NCI-H748 (cell line): ENCODE data around the gene TEC.
A peak's percentile ranks its signal among the peaks of the same experiment; 100 is the strongest.
"Not testable (repeated sequence)": the region's sequence is repeated elsewhere in the genome, so short reads cannot be mapped to it uniquely, and the experiment has no call there.

ENCODE experiments used
- DNase-seq: peaks from one replicate; lab custom pipeline; 2025; ENCODE audit not compliant: unreplicated experiment; lab: John Stamatoyannopoulos, UW

TEC gene

GRCh38 chr4:48268956-48269860 lies at the start of gene TEC:
TSS of gene TEC (minus strand) at chr4:48269838. CDS start at chr4:48228614, 41,224 bp downstream.
- DNase-seq: peak; percentile 29

- peak; percentile 50 for DNase-seq
These were observed 46.3 kb upstream of the TEC start for GRCh38 chr4:48315728-48316630.

GRCh38 chr4:48314746-48315145 lies 45.1 kb upstream of the TEC start:
- DNase-seq: not testable (repeated sequence)

GRCh38 chr4:48311896-48312295 lies 42.3 kb upstream of the TEC start:
- DNase-seq: no peak

GRCh38 chr4:48308901-48309300 lies 39.3 kb upstream of the TEC start:
- no peak for DNase-seq

DNA sequence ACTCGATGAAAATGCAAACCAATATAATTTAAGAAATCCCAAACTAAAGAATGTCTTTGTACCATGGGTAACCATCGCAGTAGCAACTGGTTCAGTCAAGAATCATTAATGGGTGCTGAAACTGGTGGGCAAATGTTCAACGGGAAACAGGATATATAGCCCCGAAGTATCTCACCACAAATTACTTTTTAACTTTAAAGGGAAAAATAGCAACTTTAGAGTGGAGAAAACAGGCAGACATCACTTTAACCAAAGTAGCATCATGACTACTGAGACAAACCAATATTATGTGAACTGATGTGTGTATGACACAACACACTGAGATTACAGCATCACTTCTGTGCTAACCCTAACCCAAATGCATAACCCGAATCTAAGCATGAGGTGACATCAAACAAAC lies 37.9 kb upstream of the TEC start:
- no peak for DNase-seq

DNA sequence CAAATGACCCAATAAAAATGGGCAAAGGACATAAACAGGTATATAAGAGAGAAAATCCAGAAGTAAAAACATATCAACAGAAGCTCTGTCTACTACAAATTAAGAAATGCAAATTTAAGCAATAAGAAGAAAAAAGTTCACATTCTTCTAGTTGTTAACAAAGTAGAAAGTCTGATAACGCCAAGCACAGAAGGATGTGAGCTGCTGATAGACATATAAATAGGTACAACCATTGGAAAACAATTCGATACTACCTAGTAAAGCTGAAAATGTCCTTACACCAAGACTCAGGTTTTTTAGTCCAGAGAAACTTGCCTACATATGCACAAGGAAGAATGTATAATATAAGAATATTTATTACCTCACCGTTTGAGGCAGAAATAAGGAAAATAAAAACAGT lies 35.9 kb upstream of the TEC start:
- DNase-seq: no peak

DNA sequence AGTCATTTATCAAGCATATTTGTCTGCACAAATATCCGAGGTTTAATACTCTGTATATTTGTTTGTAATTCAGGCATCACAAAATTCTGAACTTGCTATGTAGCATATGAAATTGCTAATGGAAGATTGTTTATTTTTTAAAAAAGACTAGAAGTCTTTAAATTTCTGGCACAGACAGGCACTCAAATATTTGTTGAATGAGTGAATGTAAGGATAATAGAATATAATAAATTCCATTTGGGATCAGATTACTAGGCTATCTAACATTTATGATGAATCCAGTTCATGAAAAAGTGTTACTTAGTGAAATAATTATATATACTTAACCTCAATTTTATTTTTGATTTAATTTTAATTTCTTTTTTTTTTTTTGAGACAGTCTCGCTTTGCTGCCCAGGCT lies 30.4 kb upstream of the TEC start:
- no peak for DNase-seq

GRCh38 chr4:48299560-48299959 lies 29.9 kb upstream of the TEC start:
- no peak for DNase-seq

- DNase-seq: no peak
These were observed 27.7 kb upstream of the TEC start for GRCh38 chr4:48297256-48297846.

- DNase-seq: no peak
These were observed 26.7 kb upstream of the TEC start for GRCh38 chr4:48296365-48296764.

- no peak for DNase-seq
These were observed 25.5 kb upstream of the TEC start for GRCh38 chr4:48295116-48295515.

- DNase-seq: not testable (repeated sequence)
These were observed 22.7 kb upstream of the TEC start for GRCh38 chr4:48292218-48292790.

DNA sequence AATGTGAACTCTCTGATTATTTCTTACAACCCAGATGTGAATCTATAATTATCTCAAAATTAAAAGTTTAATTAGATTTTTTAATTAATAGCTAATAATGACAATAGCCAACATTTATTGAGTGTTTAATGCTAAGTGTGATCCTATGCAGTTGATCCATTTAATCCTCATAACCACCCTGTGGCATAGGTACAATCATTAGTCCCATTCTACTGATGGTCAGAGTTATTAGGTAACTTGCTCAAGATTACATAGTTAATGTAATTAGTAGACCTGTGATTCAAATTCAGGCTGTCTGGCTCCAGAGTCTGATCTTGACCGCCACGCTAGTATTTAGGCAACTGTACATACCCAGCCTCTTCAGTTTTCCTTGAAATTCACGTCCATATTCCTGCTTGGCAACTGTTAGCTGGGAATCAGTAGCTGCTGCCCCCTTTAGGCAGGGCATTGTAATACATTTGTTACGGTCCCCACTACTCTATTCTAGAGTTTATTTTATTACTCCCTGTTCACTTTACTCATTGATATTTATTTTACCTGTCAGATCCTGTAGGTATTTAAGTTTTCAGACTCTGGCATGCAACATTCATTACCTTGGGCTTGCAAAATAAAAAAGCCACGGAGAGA lies 20.6 kb upstream of the TEC start:
- peak; percentile 47 for DNase-seq

- not testable (repeated sequence) for DNase-seq
These were observed 16.4 kb upstream of the TEC start for GRCh38 chr4:48286060-48286459.

- not testable (repeated sequence) for DNase-seq
These were observed 16.0 kb upstream of the TEC start for GRCh38 chr4:48285640-48286039.

DNA sequence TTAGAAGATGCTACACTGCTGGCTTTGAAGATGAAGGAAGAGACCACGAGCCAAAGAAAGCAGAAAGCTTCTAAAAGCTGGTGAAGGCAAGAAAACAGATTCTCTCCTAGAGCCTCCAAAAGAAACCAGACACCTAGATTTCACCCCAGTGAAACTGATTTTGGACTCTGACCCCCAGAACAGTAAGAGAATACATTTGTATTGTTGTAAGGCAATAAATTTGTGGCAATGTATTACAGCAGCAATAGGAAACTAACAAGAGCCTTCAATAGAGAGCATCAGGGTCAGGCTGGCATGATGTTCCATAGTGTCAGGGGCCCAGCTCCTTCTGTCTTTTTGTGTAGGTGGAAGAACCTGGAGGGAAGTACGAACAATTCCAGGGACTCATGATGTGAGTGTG lies 6.0 kb upstream of the TEC start:
- DNase-seq: no peak

DNA sequence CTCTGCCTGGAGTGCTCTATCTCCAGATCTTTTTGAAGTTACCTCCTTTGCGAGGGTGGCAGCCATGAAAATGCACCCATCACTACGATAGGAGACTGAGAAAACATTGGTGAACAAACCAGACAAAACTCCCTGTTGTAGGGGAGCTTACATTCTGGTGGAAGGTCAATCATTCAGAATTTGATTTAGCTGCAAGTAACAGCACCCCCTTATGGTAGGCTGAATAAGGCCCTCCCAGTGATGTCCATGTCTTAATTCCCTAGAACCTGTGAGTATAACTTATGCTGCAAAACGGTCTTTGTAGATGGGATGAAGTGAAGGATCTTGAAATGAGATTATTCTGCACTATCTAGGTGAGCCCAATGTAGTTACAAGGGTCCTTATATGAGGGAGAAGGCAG lies 5.6 kb upstream of the TEC start:
- peak; percentile 66 for DNase-seq

GRCh38 chr4:48271626-48272025 lies 2.0 kb upstream of the TEC start:
- DNase-seq: no peak

- no peak for DNase-seq
These were observed 1.4 kb upstream of the TEC start for GRCh38 chr4:48270951-48271473.
